K562 (cell line): ENCODE data around the gene DMAC2. TPM values are rescaled to one million over a fixed set of nuclear protein-coding genes. Genes with fewer than 3 reads are reported as not detected.
A peak's percentile ranks its signal among the peaks of the same experiment; 100 is the strongest.

Source experiments
- ATAC-seq: fragments of 200-7000 bp; cut with Tn5 transposase; 3 replicates; pipeline ENCODE4 v1.9.1; 2020; ENCODE audit warnings: moderate library complexity
- BruUV-seq: library from RNA; stranded (reverse); fragments of 400-500 nt; replicated peaks from 2 replicates; lab custom pipeline; 2021; lab: Mats Ljungman, UMichigan
- CTCF ChIA-PET: fragments of 300-600 bp; formaldehyde crosslinking; extraction: SDS; loops from one replicate; lab custom pipeline; 2021; ENCODE audit warnings: low intra/inter-chr PET ratio; lab: Yijun Ruan, JAX
- POLR2A ChIA-PET: fragments of 300-600, 350-650 bp; sonication (Branson Sonifier 250); formaldehyde crosslinking; extraction: SDS; loops from one replicate; lab custom pipeline; 2021; ENCODE audit warnings: antibody characterized with exemption, inconsistent platforms; lab: Yijun Ruan, JAX
- DNase-seq, 4 experiments: peaks; one replicate each; pipeline versions ENCODE4 v3.0.0 to v3.0.0-alpha.2; 2011 to 2018; ENCODE audit warnings: low spot score in 3 of 4, mixed read lengths in 3 of 4; ENCODE audit errors: extremely low read depth in 1 of 4
- FAIRE-seq: peaks from 2 replicates; lab custom pipeline; 2011; peaks lifted over from hg19 to GRCh38; lab: Jason Lieb, UNC
- H2AFZ ChIP-seq: 2 replicates; pipeline ENCODE4 v1.6.0; 2011; ENCODE audit warnings: low read depth, low read length, control low read depth, inconsistent platforms
- H3K27ac ChIP-seq: fragments of 200-600 bp; 3 replicates; pipeline ENCODE4 v1.8.0; 2011; ENCODE audit warnings: low read depth, mild to moderate bottlenecking, control low read depth, inconsistent platforms, low read length, moderate library complexity, mixed read lengths; ENCODE audit errors: extremely low read depth
- H3K27me3 ChIP-seq, 2 experiments: fragments of 300-600 bp in 1 of 2; 2 replicates in 1 of 2; 3 replicates in 1 of 2; pipeline versions ENCODE4 v1.6.0 to v1.8.0; 2011; ENCODE audit warnings: inconsistent platforms in 2 of 2, low read length in 2 of 2, mild to moderate bottlenecking in 1 of 2, mixed read lengths in 1 of 2, moderate library complexity in 1 of 2; ENCODE audit not compliant: control insufficient read depth in 2 of 2, insufficient read depth in 2 of 2
- H3K36me3 ChIP-seq: fragments of 300-600 bp; 3 replicates; pipeline ENCODE4 v1.8.0; 2011; ENCODE audit warnings: mild to moderate bottlenecking, low read length, inconsistent platforms; ENCODE audit not compliant: control insufficient read depth, insufficient read depth
- H3K4me1 ChIP-seq, 2 experiments: fragments of 200-600 bp in 1 of 2; replicated peaks in 1 of 2; 2 replicates in 1 of 2; 3 replicates in 1 of 2; pipeline versions ENCODE4 v1.5.1 to v1.8.0; 2011; ENCODE audit warnings: inconsistent platforms in 2 of 2, low read length in 2 of 2, mild to moderate bottlenecking in 1 of 2, mixed read lengths in 1 of 2, moderate library complexity in 1 of 2; ENCODE audit not compliant: control insufficient read depth in 2 of 2, insufficient read depth in 2 of 2
- H3K4me2 ChIP-seq: 2 replicates; pipeline ENCODE4 v1.6.1; 2011; ENCODE audit warnings: low read length, control low read depth, inconsistent platforms, mixed read lengths; ENCODE audit not compliant: insufficient read depth
- H3K4me3 ChIP-seq: fragments of 200-600 bp; sonication (generic), shearing (Covaris generic); 2 replicates; pipeline ENCODE4 v1.5.1; 2016; ENCODE audit warnings: control low read depth, inconsistent platforms
- H3K79me2 ChIP-seq: fragments of 200-600 bp; 3 replicates; pipeline ENCODE4 v1.8.0; 2011; ENCODE audit warnings: low read length, inconsistent platforms; ENCODE audit not compliant: control insufficient read depth, insufficient read depth
- H3K9ac ChIP-seq, 2 experiments: 2 replicates each; pipeline versions ENCODE4 v1.6.0 to v1.6.1; 2011; ENCODE audit warnings: low read depth in 2 of 2, low read length in 2 of 2, control low read depth in 1 of 2, inconsistent platforms in 1 of 2, mild to moderate bottlenecking in 1 of 2, mixed read lengths in 1 of 2; ENCODE audit not compliant: insufficient read depth in 1 of 2
- H3K9me1 ChIP-seq: one replicate; pipeline ENCODE4 v1.6.0; 2011; ENCODE audit warnings: inconsistent platforms, mild to moderate bottlenecking, low read length, moderate library complexity; ENCODE audit not compliant: control insufficient read depth, insufficient read depth
- H3K9me3 ChIP-seq: replicated peaks from 2 replicates; pipeline ENCODE4 v1.5.1; 2011; ENCODE audit warnings: low read depth, low read length, inconsistent platforms; ENCODE audit not compliant: control insufficient read depth, insufficient read depth
- H4K20me1 ChIP-seq: replicated peaks from 2 replicates; pipeline ENCODE4 v1.6.1; 2011; ENCODE audit warnings: low read length, inconsistent platforms, mixed read lengths; ENCODE audit not compliant: control insufficient read depth, insufficient read depth
- ASH1L ChIP-seq: fragments of 450-650 bp; IDR thresholded peaks from 2 replicates; pipeline ENCODE4 v1.6.1; 2018; ENCODE audit warnings: borderline replicate concordance, mild to moderate bottlenecking, low read depth; ENCODE audit not compliant: partially characterized antibody
- NFIC ChIP-seq: fragments of 450-650 bp; IDR thresholded peaks from 2 replicates; pipeline ENCODE4 v1.6.1; 2017; ENCODE audit warnings: mild to moderate bottlenecking, inconsistent platforms
- WGBS: fragments of 100-300 bp; shearing (Covaris generic); methylation state at CpG from one replicate; pipeline ENCODE4 v1.1.6; 2016; ENCODE audit warnings: low coverage, mixed read lengths; ENCODE audit not compliant: insufficient coverage; ENCODE audit errors: missing lambda C conversion rate; 5-methylcytosine and 5-hydroxymethylcytosine counted together
- in situ Hi-C: fragments of 300-500 bp; cut with MboI; formaldehyde crosslinking; loops from 4 replicates; pipeline ENCODE4 v1.15.0; 2018; ENCODE audit warnings: inconsistent platforms, mixed read lengths
- intact Hi-C: fragments of 100-400 bp; cut with micrococcal nuclease; formaldehyde crosslinking; loops from 2 replicates; pipeline ENCODE4 v1.14.2; 2022
- polyA plus RNA-seq, 8 experiments: library from polyadenylated mRNA; depleted of rRNA in 4 of 8; stranded (reverse) in 5 of 8; unstranded in 3 of 8; fragments of >200 nt; fragmentation: Nextera tagmentation in 2 of 8; fragmentation: Illumina TruSeq in 1 of 8; extraction: Ambion mirVana in 2 of 8; extraction: Trizol in 1 of 8; gene quantifications; 2 replicates each; pipeline versions ENCODE4 v1.2.1 to v1.2.3, GENCODE V29; 2011 to 2014; ENCODE audit warnings: inconsistent platforms in 1 of 8, missing spikeins in 1 of 8
- total RNA-seq, 7 experiments: library from RNA; depleted of rRNA in 6 of 7; stranded (reverse); fragments of >200 nt in 6 of 7; fragmentation: Illumina TruSeq in 2 of 7; extraction: Trizol in 2 of 7; gene quantifications; 2 replicates each; pipeline versions ENCODE4 v1.2.1 to v1.2.3, GENCODE V29; 2011 to 2021; ENCODE audit warnings: low replicate concordance in 1 of 7

DMAC2 gene
- total and polyA plus RNA-seq, 9 of the 15 experiments (the other 6 are each of a cell fraction or from before 2014, with no cell fraction given) = 12.9 to 61.2 (median 43.1) TPM

DNA sequence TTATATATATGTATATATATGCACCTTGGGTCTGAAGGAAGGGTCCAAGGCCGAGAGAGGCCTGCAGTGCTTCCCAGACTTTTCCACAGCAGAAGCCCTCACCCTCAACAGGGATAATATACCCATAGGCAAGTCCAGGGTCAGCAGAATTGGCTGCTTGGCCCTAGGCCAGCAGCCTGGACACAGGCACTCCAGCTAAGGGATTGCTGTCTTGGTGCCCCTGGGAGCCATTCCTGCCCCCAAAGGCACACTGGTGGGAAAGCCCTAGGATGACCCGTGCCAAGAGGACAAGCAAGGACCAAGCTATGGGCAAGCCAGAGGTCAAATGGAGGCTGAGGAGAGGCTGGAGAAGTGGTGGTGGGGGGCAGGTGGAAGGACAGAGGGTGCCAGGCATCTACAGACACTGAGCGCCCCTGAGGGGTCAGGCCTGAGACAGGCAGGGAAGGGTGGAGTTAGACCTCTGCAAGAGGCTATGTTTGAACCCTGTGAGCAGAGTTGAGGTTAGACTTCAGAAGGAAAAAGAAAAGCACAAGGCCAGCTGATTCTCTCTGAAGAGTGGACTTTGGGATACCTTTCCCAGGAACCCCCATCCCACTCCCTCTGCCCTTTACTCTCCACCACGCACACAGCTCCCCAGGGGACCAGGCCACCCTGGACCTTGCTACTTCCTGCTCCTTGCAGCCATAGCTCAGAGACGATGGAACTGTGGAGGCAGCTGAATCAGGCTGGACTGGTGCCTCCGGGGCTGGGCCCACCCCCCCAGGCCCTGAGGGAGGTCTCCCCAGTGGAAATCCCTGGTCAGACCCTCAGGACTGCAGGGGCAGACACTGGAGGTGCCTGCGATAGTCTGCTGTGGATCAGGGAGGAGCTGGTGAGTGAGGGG is 3.0 kb upstream of the DMAC2 start, which contains the start of gene ERICH4:
Gene ERICH4 (plus strand): TSS at position 684 of the 883 bp plus-strand sequence. CDS start 14 bp downstream, at position 698.
- Histone ChIP-seq H3K4me3 (no peak within 1 kb of the TSS), H4K20me1 (no peaks in the 10 kb centered on the region), H3K27ac (no peak within 1 kb of the TSS), H3K9me3 (peaks cover 4% of the 10 kb centered on the region), H3K36me3 (peaks cover 5% of the 10 kb centered on the region; the same call in 1 of the 3 replicates), H3K9me1 (no peaks in the 10 kb centered on the region)
- FAIRE-seq = no peak
- in situ Hi-C loops = no loop called here
- 31% methylated on average over 6 of the region's 7 CpGs for WGBS
- peak in 2 of 4 experiments; percentile 3 for DNase-seq
- TF ChIP-seq ASH1L (no peak), NFIC (peak; percentile 50)
- TF ChIP-seq, all 486 proteins: peak for 1
- ChIA-PET POLR2A (interaction anchor here (0.6 to 1.4 kb wide), 2 partner anchors 12 to 303 kb away, joined by 3 to 4 read pairs; no protein-coding TSS in a partner anchor), CTCF (interaction anchor here (1.0 kb wide), 1 partner anchor 134 kb away, joined by 3 read pairs; no protein-coding TSS in a partner anchor)
- Histone ChIP-seq H2AFZ (peak within 1 kb of the TSS; percentile 71), H3K4me2 (no peak within 1 kb of the TSS), H3K9ac (0 out of 4 replicates have a peak within 1 kb of the TSS, but pooled peaks of 1 of the 2 experiments have one; percentile 41), H3K79me2 (peaks cover 10% of the 10 kb centered on the region), H3K4me1 (peaks cover 6 to 23% of the 10 kb centered on the region in 2 experiments; a peak in 4 of 5 replicates), H3K27me3 (peaks cover 4 to 15% of the 10 kb centered on the region in 2 experiments; a peak in 4 of 5 replicates)
- BruUV-seq = no TSS peak
- ATAC-seq = no peak
- intact Hi-C loops = loop anchor here (10.0 kb wide), 1 partner anchor 238 kb away; no protein-coding TSS in a partner anchor
